Measurements from ENCODE around the gene ZNF438.

GRCh38 chr10:30962522-30962921, 69.1 kb downstream of the ZNF438 start:
- TF ChIP-seq, protein P1, sequence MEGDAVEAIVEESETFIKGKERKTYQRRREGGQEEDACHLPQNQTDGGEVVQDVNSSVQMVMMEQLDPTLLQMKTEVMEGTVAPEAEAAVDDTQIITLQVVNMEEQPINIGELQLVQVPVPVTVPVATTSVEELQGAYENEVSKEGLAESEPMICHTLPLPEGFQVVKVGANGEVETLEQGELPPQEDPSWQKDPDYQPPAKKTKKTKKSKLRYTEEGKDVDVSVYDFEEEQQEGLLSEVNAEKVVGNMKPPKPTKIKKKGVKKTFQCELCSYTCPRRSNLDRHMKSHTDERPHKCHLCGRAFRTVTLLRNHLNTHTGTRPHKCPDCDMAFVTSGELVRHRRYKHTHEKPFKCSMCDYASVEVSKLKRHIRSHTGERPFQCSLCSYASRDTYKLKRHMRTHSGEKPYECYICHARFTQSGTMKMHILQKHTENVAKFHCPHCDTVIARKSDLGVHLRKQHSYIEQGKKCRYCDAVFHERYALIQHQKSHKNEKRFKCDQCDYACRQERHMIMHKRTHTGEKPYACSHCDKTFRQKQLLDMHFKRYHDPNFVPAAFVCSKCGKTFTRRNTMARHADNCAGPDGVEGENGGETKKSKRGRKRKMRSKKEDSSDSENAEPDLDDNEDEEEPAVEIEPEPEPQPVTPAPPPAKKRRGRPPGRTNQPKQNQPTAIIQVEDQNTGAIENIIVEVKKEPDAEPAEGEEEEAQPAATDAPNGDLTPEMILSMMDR (conservative IDR thresholded peaks at IDR 0.05 in 1 of 2, IDR thresholded peaks at IDR 0.05 in 1 of 2; ENCODE audit: extremely low read depth in 1 of 2, insufficient read depth in 1 of 2, low read depth in 1 of 2, low read length in 2 of 2), result no peak
- TF ChIP-seq EZH2 (IDR thresholded peaks at IDR 0.05; ENCODE audit: borderline replicate concordance, low read length), result no peak
